IMR-90 (cell line): ENCODE measurements around the gene TRHDE. TPM values are rescaled to one million over a fixed set of nuclear protein-coding genes. Genes with fewer than 3 reads are reported as not detected.
A peak's percentile ranks its signal among the peaks of the same experiment; 100 is the strongest.

ENCODE experiments used
- ATAC-seq: fragments of 200-7000 bp; cut with Tn5 transposase; 2 replicates; pipeline ENCODE4 v1.9.1; 2020; ENCODE audit warnings: low read depth, mild to moderate bottlenecking, moderate library complexity
- BruUV-seq: library from RNA; stranded (reverse); fragments of 400-500 nt; replicated peaks from 2 replicates; lab custom pipeline; 2021; lab: Mats Ljungman, UMichigan
- CTCF ChIA-PET: fragments of 300-600 bp; formaldehyde crosslinking; extraction: SDS; loops from one replicate; lab custom pipeline; 2021; ENCODE audit warnings: antibody characterized with exemption; lab: Yijun Ruan, JAX
- POLR2A ChIA-PET: fragments of 300-600 bp; sonication (Branson Sonifier 250); formaldehyde crosslinking; loops from one replicate; lab custom pipeline; 2022; ENCODE audit warnings: antibody characterized with exemption; ENCODE audit not compliant: unreplicated experiment; lab: Charles Lee
- DNase-seq: peaks from one replicate; pipeline ENCODE4 v3.0.0; 2013
- H2AFZ ChIP-seq: replicated peaks from 2 replicates; pipeline ENCODE3; 2013; ENCODE audit warnings: low read length, mild to moderate bottlenecking; ENCODE audit not compliant: poor library complexity
- H2AK5ac ChIP-seq: 2 replicates; pipeline ENCODE4 v1.6.1; 2013; ENCODE audit warnings: low read depth, low read length, inconsistent platforms
- H2AK9ac ChIP-seq: replicated peaks from 2 replicates; pipeline ENCODE3; 2013; ENCODE audit warnings: mild to moderate bottlenecking, low read depth, low read length, moderate library complexity; ENCODE audit not compliant: poor library complexity
- H2BK120ac ChIP-seq: 2 replicates; pipeline ENCODE4 v1.6.1; 2013; ENCODE audit warnings: low read depth, low read length, inconsistent platforms
- H2BK15ac ChIP-seq: 3 replicates; pipeline ENCODE4 v1.6.1; 2013; ENCODE audit warnings: low read depth, low read length, inconsistent platforms
- H2BK20ac ChIP-seq: 2 replicates; pipeline ENCODE4 v1.6.1; 2013; ENCODE audit warnings: low read depth, mild to moderate bottlenecking, inconsistent platforms, low read length, moderate library complexity
- H2BK5ac ChIP-seq: 2 replicates; pipeline ENCODE4 v1.6.1; 2013; ENCODE audit warnings: mild to moderate bottlenecking, low read depth, low read length, inconsistent platforms; ENCODE audit not compliant: poor library complexity, severe bottlenecking
- H3K14ac ChIP-seq: replicated peaks from 2 replicates; pipeline ENCODE4 v1.6.1; 2013; ENCODE audit warnings: low read depth, low read length, inconsistent platforms
- H3K18ac ChIP-seq: 2 replicates; pipeline ENCODE4 v1.6.1; 2013; ENCODE audit warnings: low read depth, low read length, control low read depth
- H3K23ac ChIP-seq: 2 replicates; pipeline ENCODE4 v1.6.1; 2013; ENCODE audit warnings: low read depth, low read length, inconsistent platforms
- H3K27ac ChIP-seq: 2 replicates; pipeline ENCODE4 v1.5.1; 2013; ENCODE audit warnings: mild to moderate bottlenecking, control low read depth, low read length; ENCODE audit not compliant: insufficient read depth
- H3K27me3 ChIP-seq: 2 replicates; pipeline ENCODE4 v1.6.1; 2013; ENCODE audit warnings: low read length; ENCODE audit not compliant: control insufficient read depth, insufficient read depth
- H3K36me3 ChIP-seq: 2 replicates; pipeline ENCODE4 v1.6.1; 2013; ENCODE audit warnings: low read length, mixed read lengths; ENCODE audit not compliant: control insufficient read depth, insufficient read depth
- H3K4ac ChIP-seq: 2 replicates; pipeline ENCODE4 v1.6.1; 2013; ENCODE audit warnings: low read depth, low read length, inconsistent platforms
- H3K4me1 ChIP-seq: 2 replicates; pipeline ENCODE4 v1.6.1; 2013; ENCODE audit warnings: low read length, mixed read lengths; ENCODE audit not compliant: control insufficient read depth, insufficient read depth
- H3K4me2 ChIP-seq: 2 replicates; pipeline ENCODE4 v1.6.1; 2013; ENCODE audit warnings: low read depth, mild to moderate bottlenecking, control low read depth, low read length, moderate library complexity
- H3K4me3 ChIP-seq: 2 replicates; pipeline ENCODE4 v1.5.1; 2013; ENCODE audit warnings: low read depth, mild to moderate bottlenecking, control low read depth, low read length, moderate library complexity; ENCODE audit not compliant: insufficient read depth
- H3K56ac ChIP-seq: 2 replicates; pipeline ENCODE4 v1.6.1; 2013; ENCODE audit warnings: low read length, inconsistent platforms; ENCODE audit not compliant: insufficient read depth; ENCODE audit errors: extremely low read depth
- H3K79me1 ChIP-seq, 2 experiments: 2 replicates each; pipeline ENCODE4 v1.6.1; 2013; ENCODE audit warnings: low read length in 2 of 2, inconsistent platforms in 1 of 2, low read depth in 1 of 2
- H3K9ac ChIP-seq: 2 replicates; pipeline ENCODE4 v1.6.1; 2013; ENCODE audit warnings: low read depth, low read length, control low read depth
- H3K9me1 ChIP-seq: 2 replicates; pipeline ENCODE4 v1.6.1; 2013; ENCODE audit warnings: low read length, inconsistent platforms; ENCODE audit not compliant: insufficient read depth
- H3K9me3 ChIP-seq: 2 replicates; pipeline ENCODE4 v1.6.1; 2013; ENCODE audit warnings: low read length; ENCODE audit not compliant: control insufficient read depth, insufficient read depth
- H4K20me1 ChIP-seq: 2 replicates; pipeline ENCODE4 v1.6.1; 2013; ENCODE audit warnings: low read length, inconsistent platforms; ENCODE audit not compliant: insufficient read depth
- H4K5ac ChIP-seq: 2 replicates; pipeline ENCODE4 v1.6.1; 2013; ENCODE audit warnings: mild to moderate bottlenecking, low read depth, low read length, control low read depth
- H4K8ac ChIP-seq, 2 experiments: 2 replicates each; pipeline ENCODE4 v1.6.1; 2013; ENCODE audit warnings: low read depth in 2 of 2, low read length in 2 of 2, control low read depth in 1 of 2, inconsistent platforms in 1 of 2
- H4K91ac ChIP-seq: 2 replicates; pipeline ENCODE4 v1.6.1; 2013; ENCODE audit warnings: low read depth, low read length, inconsistent platforms; ENCODE audit not compliant: insufficient read depth
- CEBPB ChIP-seq: IDR thresholded peaks from 2 replicates; pipeline ENCODE4 v1.6.1; 2012; ENCODE audit warnings: low read depth, low read length, improper control_type of control experiment
- CTCF ChIP-seq: conservative IDR thresholded peaks from 2 replicates; pipeline ENCODE4 v1.5.1; 2012; ENCODE audit warnings: mild to moderate bottlenecking, low read depth, low read length, improper control_type of control experiment
- WGBS, 2 experiments: methylation state at CpG; one replicate each; pipeline versions ENCODE4 v1.1.5 to v1.1.7; 2013; ENCODE audit warnings: missing lambda C conversion rate in 2 of 2; ENCODE audit not compliant: insufficient read length in 1 of 2; ENCODE audit errors: extremely low coverage in 2 of 2; 5-methylcytosine and 5-hydroxymethylcytosine counted together
- dilution Hi-C: fragments of 300-500 bp; cut with HindIII; formaldehyde crosslinking; loops from one replicate; pipeline ENCODE4 v1.14.3; 2018; ENCODE audit warnings: low sequenced_read_pairs; ENCODE audit not compliant: unreplicated experiment
- in situ Hi-C: fragments of 300-500 bp; cut with MboI; formaldehyde crosslinking; loops from 3 replicates; pipeline ENCODE4 v1.14.3; 2019; ENCODE audit warnings: low sequenced_read_pairs, inconsistent platforms, mixed read lengths
- intact Hi-C: fragments of 100-400 bp; cut with micrococcal nuclease; formaldehyde crosslinking; loops from 2 replicates; pipeline ENCODE4 v1.10.0; 2022
- polyA plus RNA-seq, 3 experiments: library from polyadenylated mRNA; depleted of rRNA; stranded (reverse); fragments of >200 nt; gene quantifications; 2 replicates each; pipeline ENCODE4 v1.2.3, GENCODE V29; 2012; ENCODE audit warnings: low replicate concordance in 1 of 3
- total RNA-seq: library from RNA; depleted of rRNA; stranded (reverse); fragments of >200 nt; gene quantifications from 2 replicates; pipeline ENCODE4 v1.2.3, GENCODE V29; 2012

Gene TRHDE
- total and polyA plus RNA-seq, 2 of the 4 experiments (the other 2 are of a cell fraction), result 33.7 to 65.1 TPM

GRCh38 chr12:72560003-72560769 lies 288.0 kb downstream of the TRHDE start:
- no peak overlapping the region for H2AK5ac ChIP-seq
- no peak overlapping the region for H2AFZ ChIP-seq
- H2AK9ac ChIP-seq, result no peak overlapping the region
- no peak overlapping the region for H3K14ac ChIP-seq
- H3K27me3 ChIP-seq, result no peaks in the 10 kb centered on the region
- H3K4me1 ChIP-seq, result no peaks in the 10 kb centered on the region
- ChIA-PET POLR2A (no interaction called here), CTCF (interaction anchor here (1.0 kb wide), 1 partner anchor 12 kb away, joined by 3 read pairs; no protein-coding TSS in a partner anchor)
- no peak overlapping the region for H2BK120ac ChIP-seq
- H3K79me1 ChIP-seq, result peaks cover 3 to 10% of the 10 kb centered on the region in 2 experiments; a peak in 2 of 4 replicates
- no peak overlapping the region for H3K23ac ChIP-seq
- no peak overlapping the region for H2BK20ac ChIP-seq
- no TSS peak for BruUV-seq
- in situ Hi-C loops, result no loop called here
- no peaks in the 10 kb centered on the region for H3K9me3 ChIP-seq
- TF ChIP-seq CEBPB, result no peak
- TF ChIP-seq CTCF, result 0 out of 2 replicates have a peak, but pooled peaks have one; percentile 1
- H3K9me1 ChIP-seq, result peaks cover 2% of the 10 kb centered on the region; the same call in 1 of the 2 replicates
- no CpG with 5 or more reads among the region's 4 CpGs for WGBS, 2 experiments
- no peaks in the 10 kb centered on the region for H4K20me1 ChIP-seq
- intact Hi-C loops, result no loop called here
- H4K91ac ChIP-seq, result no peak overlapping the region
- H3K27ac ChIP-seq, result no peak overlapping the region
- ATAC-seq, result no peak
- H3K9ac ChIP-seq, result no peak overlapping the region
- no peak overlapping the region for H2BK5ac ChIP-seq
- no peak overlapping the region for H3K4me3 ChIP-seq
- H4K5ac ChIP-seq, result no peak overlapping the region
- no peak overlapping the region for H2BK15ac ChIP-seq
- H4K8ac ChIP-seq, result no peak overlapping the region
- H3K56ac ChIP-seq, result no peak overlapping the region
- peaks cover 3% of the 10 kb centered on the region; the same call in 1 of the 2 replicates for H3K36me3 ChIP-seq
- H3K18ac ChIP-seq, result no peak overlapping the region
- H3K4me2 ChIP-seq, result no peak overlapping the region
- no peak for DNase-seq
- H3K4ac ChIP-seq, result no peak overlapping the region
- dilution Hi-C loops, result no loop called here
